Subcutaneous adipose tissue (tissue), 4 donors: ENCODE data around the gene TOMM70. TPM values are rescaled to one million over a fixed set of nuclear protein-coding genes. Genes with fewer than 3 reads are reported as not detected.

Experiments
- total RNA-seq, 4 donors: library from RNA; depleted of rRNA; stranded (reverse); fragments of >200 nt; gene quantifications; one replicate each; pipeline ENCODE4 v1.1.0, GENCODE V29; 2016
- TF ChIP-seq, protein P1 (sequence below): fragments of 450-650 bp; IDR thresholded peaks from one replicate; pipeline ENCODE4 v1.5.1; 2016; ENCODE audit warnings: low read depth, mild to moderate bottlenecking, control low read depth, antibody characterized with exemption, moderate library complexity

The TOMM70 gene
- total RNA-seq, 4 donors from 2014 or later = 48.0 to 72.4 (median 52.0) TPM

DNA sequence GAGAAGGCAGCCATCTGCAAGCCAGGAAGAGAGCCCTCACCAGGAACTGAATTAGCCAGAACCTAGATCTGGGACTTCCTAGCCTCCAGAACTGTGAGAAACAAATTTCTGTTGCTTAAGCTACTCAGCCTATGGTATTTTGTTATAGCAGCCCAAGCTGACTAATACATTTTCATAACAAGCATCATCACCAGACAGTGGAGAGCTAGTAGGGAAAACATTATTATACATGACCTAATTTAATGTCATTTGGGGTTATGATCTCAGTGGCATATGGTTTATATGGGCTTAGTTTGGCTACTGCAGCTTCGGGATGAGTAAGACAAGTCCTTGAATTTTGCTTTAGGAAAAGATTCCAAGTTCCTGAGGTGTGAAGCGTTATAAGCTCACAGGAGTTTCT is 36.1 kb upstream of the TOMM70 start:
- TF ChIP-seq, protein P1, sequence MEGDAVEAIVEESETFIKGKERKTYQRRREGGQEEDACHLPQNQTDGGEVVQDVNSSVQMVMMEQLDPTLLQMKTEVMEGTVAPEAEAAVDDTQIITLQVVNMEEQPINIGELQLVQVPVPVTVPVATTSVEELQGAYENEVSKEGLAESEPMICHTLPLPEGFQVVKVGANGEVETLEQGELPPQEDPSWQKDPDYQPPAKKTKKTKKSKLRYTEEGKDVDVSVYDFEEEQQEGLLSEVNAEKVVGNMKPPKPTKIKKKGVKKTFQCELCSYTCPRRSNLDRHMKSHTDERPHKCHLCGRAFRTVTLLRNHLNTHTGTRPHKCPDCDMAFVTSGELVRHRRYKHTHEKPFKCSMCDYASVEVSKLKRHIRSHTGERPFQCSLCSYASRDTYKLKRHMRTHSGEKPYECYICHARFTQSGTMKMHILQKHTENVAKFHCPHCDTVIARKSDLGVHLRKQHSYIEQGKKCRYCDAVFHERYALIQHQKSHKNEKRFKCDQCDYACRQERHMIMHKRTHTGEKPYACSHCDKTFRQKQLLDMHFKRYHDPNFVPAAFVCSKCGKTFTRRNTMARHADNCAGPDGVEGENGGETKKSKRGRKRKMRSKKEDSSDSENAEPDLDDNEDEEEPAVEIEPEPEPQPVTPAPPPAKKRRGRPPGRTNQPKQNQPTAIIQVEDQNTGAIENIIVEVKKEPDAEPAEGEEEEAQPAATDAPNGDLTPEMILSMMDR = no peak

- TF ChIP-seq, protein P1 = no peak
These were observed 28.4 kb upstream of the TOMM70 start for GRCh38 chr3:100429187-100429716.

DNA sequence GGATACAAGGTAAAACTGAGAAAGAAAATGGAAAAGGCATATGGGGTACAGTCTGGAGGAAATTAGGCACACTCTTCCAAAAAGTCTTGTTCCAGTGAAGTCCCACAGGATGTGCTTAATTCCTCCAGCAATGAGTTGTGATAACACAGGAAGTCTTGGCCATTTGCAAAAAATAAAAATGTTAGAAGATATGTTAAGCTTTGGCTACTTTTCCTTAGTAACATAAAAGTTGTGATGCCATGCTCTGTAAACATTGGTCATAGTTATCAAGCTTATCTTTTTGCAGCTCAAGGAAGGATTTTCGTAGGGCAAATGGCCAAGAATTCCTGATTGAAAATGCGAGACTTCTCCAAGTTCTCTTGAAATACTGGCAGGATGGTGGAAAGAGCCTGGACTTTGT is 26.8 kb upstream of the TOMM70 start:
- TF ChIP-seq, protein P1 = no peak

DNA sequence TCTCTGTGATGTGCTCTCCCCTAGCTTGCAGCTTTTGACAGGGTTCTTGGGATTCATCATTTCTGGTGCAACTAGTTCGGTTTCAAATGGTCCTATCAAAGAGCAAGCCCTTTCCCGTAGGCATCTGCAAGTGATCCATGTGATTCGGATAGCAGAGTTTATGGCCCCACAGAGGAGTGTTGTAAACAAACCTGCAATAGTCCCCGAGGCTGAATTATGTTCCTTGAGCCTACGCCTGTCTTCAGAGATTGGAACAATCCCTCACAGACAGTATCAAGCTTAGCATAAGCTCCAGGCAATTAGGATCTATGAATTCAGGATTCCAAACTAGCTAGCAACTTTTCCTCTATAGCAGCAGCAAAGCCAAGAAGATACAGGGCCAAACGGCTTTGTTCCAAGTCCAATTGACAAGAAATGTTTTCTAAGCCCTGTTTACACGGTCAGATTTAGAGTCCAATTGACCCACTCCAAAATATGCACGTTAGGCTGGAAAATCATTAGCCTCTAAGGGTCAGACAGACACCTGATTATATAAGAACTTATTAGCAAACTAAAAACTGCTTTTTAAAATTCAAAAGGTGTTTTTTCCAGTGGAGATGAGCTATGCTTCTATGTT is 25.3 kb upstream of the TOMM70 start:
- TF ChIP-seq, protein P1 = no peak

- TF ChIP-seq, protein P1 = no peak
These were observed 24.4 kb upstream of the TOMM70 start for GRCh38 chr3:100425316-100425715.

GRCh38 chr3:100424261-100424660 is 23.4 kb upstream of the TOMM70 start:
- TF ChIP-seq, protein P1 = no peak

DNA sequence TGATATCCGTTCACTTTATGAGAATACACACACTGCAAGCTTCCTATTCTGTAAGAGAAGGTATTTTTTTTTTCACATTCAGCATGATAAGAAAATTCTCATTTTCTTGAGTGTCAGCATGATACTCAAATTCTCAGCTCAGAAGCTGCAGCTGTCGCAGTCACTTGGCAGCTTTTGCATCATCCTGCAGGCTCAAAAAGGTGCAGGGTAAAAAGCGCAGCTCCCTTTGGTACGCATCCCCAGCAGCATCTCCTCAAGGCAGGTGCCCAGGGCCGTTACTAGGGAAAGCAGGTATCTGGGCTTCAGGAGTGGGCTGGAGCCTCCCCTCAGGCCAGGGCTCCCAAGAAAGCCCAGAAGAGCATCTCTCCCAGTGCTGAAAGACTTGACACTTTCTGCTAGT is 22.7 kb upstream of the TOMM70 start:
- TF ChIP-seq, protein P1 = no peak
